Stimulated activated CD4-positive, alpha-beta T cell treated with anti-CD3 and anti-CD28 coated beads, TNF-alpha, amount 100 ng/mL, for 24 hours (primary cell): ENCODE data around the gene CYP4Z1.
"Not testable (repeated sequence)": the region's sequence is repeated elsewhere in the genome, so short reads cannot be mapped to it uniquely, and the experiment has no call there.

ENCODE experiments used
- DNase-seq, 3 experiments: peaks; one replicate each; pipeline ENCODE4 v3.0.0-alpha.2; 2020; ENCODE audit warnings: low read depth in 3 of 3

The CYP4Z1 gene

GRCh38 chr1:47067097-47067594 is at the start of gene CYP4Z1:
CYP4Z1 (plus strand) TSS chr1:47067231; CDS start chr1:47067491, 260 bp downstream.
- DNase-seq, result no peak

GRCh38 chr1:47021070-47021469 is 46.0 kb upstream of the CYP4Z1 start:
- no peak for DNase-seq

- no peak for DNase-seq
Observed at GRCh38 chr1:47023268-47024140, 43.5 kb upstream of the CYP4Z1 start, which contains the start of gene CYP4X1. CYP4X1 (plus strand) TSS chr1:47023669; CDS start chr1:47023818, 149 bp downstream.

- DNase-seq, result no peak
Observed at GRCh38 chr1:47024141-47024801, 42.8 kb upstream of the CYP4Z1 start.

- no peak for DNase-seq
Observed at GRCh38 chr1:47030170-47030805, 36.7 kb upstream of the CYP4Z1 start.

GRCh38 chr1:47031059-47031458 is 36.0 kb upstream of the CYP4Z1 start:
- no peak for DNase-seq

- no peak for DNase-seq
Observed at GRCh38 chr1:47031585-47031984, 35.4 kb upstream of the CYP4Z1 start.

- DNase-seq, result no peak
Observed at GRCh38 chr1:47036764-47037163, 30.3 kb upstream of the CYP4Z1 start.

GRCh38 chr1:47059376-47059775 is 7.7 kb upstream of the CYP4Z1 start:
- no peak for DNase-seq

- not testable (repeated sequence) for DNase-seq
Observed at GRCh38 chr1:47069080-47069479, 2.0 kb downstream of the CYP4Z1 start.

- not testable (repeated sequence) for DNase-seq
Observed at GRCh38 chr1:47069509-47069908, 2.5 kb downstream of the CYP4Z1 start.

- peak in 2 of 3 experiments; percentile 3 to 7 for DNase-seq
Observed at GRCh38 chr1:47089356-47089755, 22.3 kb downstream of the CYP4Z1 start.

- not testable (repeated sequence) for DNase-seq
Observed at GRCh38 chr1:47091476-47091875, 24.4 kb downstream of the CYP4Z1 start.

GRCh38 chr1:47104816-47105215 is 37.8 kb downstream of the CYP4Z1 start:
- no peak for DNase-seq

GRCh38 chr1:47106792-47107191 is 39.8 kb downstream of the CYP4Z1 start:
- DNase-seq, result no peak

- DNase-seq, result not testable (repeated sequence)
Observed at GRCh38 chr1:47107851-47108574, 41.0 kb downstream of the CYP4Z1 start.

GRCh38 chr1:47109482-47109881 is 42.5 kb downstream of the CYP4Z1 start:
- not testable (repeated sequence) for DNase-seq

- DNase-seq, result no peak
Observed at GRCh38 chr1:47113178-47113577, 46.1 kb downstream of the CYP4Z1 start.

- DNase-seq, result not testable (repeated sequence)
Observed at GRCh38 chr1:47121039-47121438, 54.0 kb downstream of the CYP4Z1 start.

- DNase-seq, result not testable (repeated sequence)
Observed at GRCh38 chr1:47124834-47125233, 57.8 kb downstream of the CYP4Z1 start.

- DNase-seq, result not testable (repeated sequence)
Observed at GRCh38 chr1:47126997-47127396, 60.0 kb downstream of the CYP4Z1 start.
